ENCODE results near the gene PRKCZ.

The PRKCZ gene

DNA sequence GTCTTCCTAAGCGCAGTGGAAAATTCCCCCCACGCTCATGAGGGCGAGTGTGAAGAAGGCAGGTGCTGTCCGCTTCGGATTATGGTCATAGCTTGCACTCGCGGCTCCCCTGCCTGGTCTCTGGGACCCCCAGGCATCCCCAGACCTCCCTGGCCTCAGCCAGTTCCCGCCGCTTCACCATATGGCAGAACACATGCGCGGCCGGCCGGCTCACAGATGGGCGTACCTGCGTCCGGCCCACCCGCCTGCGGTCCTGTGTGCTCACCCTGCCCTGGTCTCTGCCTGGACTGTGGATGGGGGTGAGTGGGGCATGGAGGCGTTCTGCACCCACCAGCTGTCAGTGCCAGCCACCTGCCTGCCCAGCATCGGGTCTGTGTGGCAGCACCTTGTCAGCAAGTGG is 34.1 kb downstream of the PRKCZ start:
- Histone ChIP-seq H3K9ac (ENCODE audit: low read length) (no peak overlapping the region), H3K4me3 (ENCODE audit: low read length) (no peak overlapping the region), H4K8ac (ENCODE audit: low read depth, low read length) (no peak overlapping the region), H2BK120ac (ENCODE audit: low read depth, low read length) (no peak overlapping the region), H3K4me1 (ENCODE audit: control insufficient read depth, low read depth, low read length) (no peaks in the 10 kb centered on the region), H3K27ac (ENCODE audit: low read depth, low read length) (no peak overlapping the region), H2BK5ac (ENCODE audit: low read length) (no peak overlapping the region), H4K5ac (ENCODE audit: low read length) (no peak overlapping the region), H3K27me3 (ENCODE audit: insufficient read depth, low read length, poor library complexity) (no peaks in the 10 kb centered on the region), H3K4me2 (ENCODE audit: low read length) (no peak overlapping the region), H3K23ac (ENCODE audit: low read length) (no peak overlapping the region), H2AK5ac (ENCODE audit: low read length) (no peak overlapping the region), H3K56ac (ENCODE audit: low read length) (no peak overlapping the region), H3K79me1 (ENCODE audit: low read length) (peaks cover 3% of the 10 kb centered on the region), H3K18ac (ENCODE audit: low read length) (no peak overlapping the region), H3K36me3 (ENCODE audit: control insufficient read depth, insufficient read depth, low read length) (no peaks in the 10 kb centered on the region), H2BK15ac (replicated peaks; ENCODE audit: low read depth) (no peak overlapping the region), H3K79me2 (ENCODE audit: control insufficient read depth, insufficient read depth, low read length) (no peaks in the 10 kb centered on the region), H3K4ac (ENCODE audit: low read depth, low read length) (no peak overlapping the region)
- WGBS (ENCODE audit: extremely low coverage, insufficient coverage, low lambda C conversion rate) = no CpG with 5 or more reads among the region's 20 CpGs
- no peak for DNase-seq

DNA sequence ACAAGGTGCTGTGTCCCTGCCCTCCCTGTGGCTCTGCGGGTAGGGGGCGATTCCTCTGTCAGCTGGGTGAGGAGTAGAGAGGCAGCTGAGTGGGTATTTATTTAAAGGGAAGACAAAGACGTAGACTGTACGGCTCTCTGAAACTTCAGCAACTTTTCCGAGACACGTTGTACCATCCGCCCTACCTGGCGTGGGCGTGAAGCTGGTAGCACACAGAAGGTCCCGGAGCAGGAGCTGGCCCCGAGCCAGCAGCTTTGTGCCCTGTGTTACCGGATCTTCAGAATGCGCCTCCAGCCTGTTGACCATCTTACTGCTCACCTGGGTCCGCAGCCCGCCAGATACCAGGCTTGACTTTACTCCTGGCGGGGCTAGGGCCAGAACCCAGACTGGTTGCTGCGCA is 34.9 kb downstream of the PRKCZ start:
- no peaks in the 10 kb centered on the region for H3K79me2 ChIP-seq (ENCODE audit: control insufficient read depth, insufficient read depth, low read length)
- H3K4me1 ChIP-seq (ENCODE audit: control insufficient read depth, low read depth, low read length) = no peaks in the 10 kb centered on the region
- H3K36me3 ChIP-seq (ENCODE audit: control insufficient read depth, insufficient read depth, low read length) = no peaks in the 10 kb centered on the region
- no peak overlapping the region for H3K56ac ChIP-seq (ENCODE audit: low read length)
- H3K4me3 ChIP-seq (ENCODE audit: low read length) = no peak overlapping the region
- H2BK5ac ChIP-seq (ENCODE audit: low read length) = no peak overlapping the region
- no peak overlapping the region for H3K27ac ChIP-seq (ENCODE audit: low read depth, low read length)
- no peak for DNase-seq
- H4K8ac ChIP-seq (ENCODE audit: low read depth, low read length) = no peak overlapping the region
- H2BK120ac ChIP-seq (ENCODE audit: low read depth, low read length) = no peak overlapping the region
- H3K4ac ChIP-seq (ENCODE audit: low read depth, low read length) = no peak overlapping the region
- no peak overlapping the region for H3K4me2 ChIP-seq (ENCODE audit: low read length)
- H3K9ac ChIP-seq (ENCODE audit: low read length) = no peak overlapping the region
- no CpG with 5 or more reads among the region's 17 CpGs for WGBS (ENCODE audit: extremely low coverage, insufficient coverage, low lambda C conversion rate)
- H3K18ac ChIP-seq (ENCODE audit: low read length) = no peak overlapping the region
- no peak overlapping the region for H4K5ac ChIP-seq (ENCODE audit: low read length)
- H2AK5ac ChIP-seq (ENCODE audit: low read length) = no peak overlapping the region
- no peak overlapping the region for H3K23ac ChIP-seq (ENCODE audit: low read length)
- H3K79me1 ChIP-seq (ENCODE audit: low read length) = peaks cover 3% of the 10 kb centered on the region
- no peaks in the 10 kb centered on the region for H3K27me3 ChIP-seq (ENCODE audit: insufficient read depth, low read length, poor library complexity)
- H2BK15ac ChIP-seq (replicated peaks; ENCODE audit: low read depth) = no peak overlapping the region

DNA sequence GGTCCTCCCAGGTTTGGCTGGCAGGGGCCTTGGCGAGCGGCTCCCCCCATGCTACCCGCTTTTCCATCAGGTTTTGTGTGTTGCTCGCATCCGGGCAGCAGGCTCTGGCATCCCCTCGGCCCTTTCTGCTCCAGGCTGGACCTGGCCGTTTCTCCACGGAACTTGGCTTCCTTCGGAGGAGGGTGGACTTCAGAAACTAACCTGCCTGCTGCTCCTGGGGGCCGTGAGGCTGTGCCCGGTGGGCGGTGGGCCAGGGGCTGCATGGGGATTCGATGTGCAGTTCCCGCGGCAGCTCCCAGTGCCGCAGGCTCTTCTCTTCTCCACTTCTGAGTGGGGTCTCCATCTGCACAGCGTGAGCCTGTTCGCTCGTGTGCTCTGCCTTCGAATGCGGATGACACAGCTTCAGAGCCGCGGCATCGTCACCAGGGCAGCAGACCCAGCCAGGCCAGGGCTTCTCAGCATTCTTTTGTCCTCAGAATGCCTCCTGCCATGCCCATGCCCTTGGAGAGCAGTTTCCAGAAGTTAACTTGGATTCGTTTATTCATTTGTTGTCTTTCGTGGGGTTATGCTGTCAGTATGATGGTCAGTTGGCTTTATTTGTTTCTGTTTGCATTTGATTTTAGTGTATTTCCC is 36.4 kb downstream of the PRKCZ start:
- no peak for DNase-seq
- no peak overlapping the region for H3K18ac ChIP-seq (ENCODE audit: low read length)
- H4K5ac ChIP-seq (ENCODE audit: low read length) = no peak overlapping the region
- no CpG with 5 or more reads among the region's 26 CpGs for WGBS (ENCODE audit: extremely low coverage, insufficient coverage, low lambda C conversion rate)
- no peak overlapping the region for H2BK120ac ChIP-seq (ENCODE audit: low read depth, low read length)
- no peak overlapping the region for H3K23ac ChIP-seq (ENCODE audit: low read length)
- H3K79me2 ChIP-seq (ENCODE audit: control insufficient read depth, insufficient read depth, low read length) = no peaks in the 10 kb centered on the region
- H3K9ac ChIP-seq (ENCODE audit: low read length) = no peak overlapping the region
- no peak overlapping the region for H3K4ac ChIP-seq (ENCODE audit: low read depth, low read length)
- no peaks in the 10 kb centered on the region for H3K27me3 ChIP-seq (ENCODE audit: insufficient read depth, low read length, poor library complexity)
- no peaks in the 10 kb centered on the region for H3K36me3 ChIP-seq (ENCODE audit: control insufficient read depth, insufficient read depth, low read length)
- no peak overlapping the region for H3K4me3 ChIP-seq (ENCODE audit: low read length)
- no peak overlapping the region for H3K56ac ChIP-seq (ENCODE audit: low read length)
- no peak overlapping the region for H2AK5ac ChIP-seq (ENCODE audit: low read length)
- peaks cover 2% of the 10 kb centered on the region for H3K79me1 ChIP-seq (ENCODE audit: low read length)
- H3K4me2 ChIP-seq (ENCODE audit: low read length) = no peak overlapping the region
- H3K4me1 ChIP-seq (ENCODE audit: control insufficient read depth, low read depth, low read length) = no peaks in the 10 kb centered on the region
- H3K27ac ChIP-seq (ENCODE audit: low read depth, low read length) = no peak overlapping the region
- H4K8ac ChIP-seq (ENCODE audit: low read depth, low read length) = no peak overlapping the region
- no peak overlapping the region for H2BK5ac ChIP-seq (ENCODE audit: low read length)
- no peak overlapping the region for H2BK15ac ChIP-seq (replicated peaks; ENCODE audit: low read depth)

DNA sequence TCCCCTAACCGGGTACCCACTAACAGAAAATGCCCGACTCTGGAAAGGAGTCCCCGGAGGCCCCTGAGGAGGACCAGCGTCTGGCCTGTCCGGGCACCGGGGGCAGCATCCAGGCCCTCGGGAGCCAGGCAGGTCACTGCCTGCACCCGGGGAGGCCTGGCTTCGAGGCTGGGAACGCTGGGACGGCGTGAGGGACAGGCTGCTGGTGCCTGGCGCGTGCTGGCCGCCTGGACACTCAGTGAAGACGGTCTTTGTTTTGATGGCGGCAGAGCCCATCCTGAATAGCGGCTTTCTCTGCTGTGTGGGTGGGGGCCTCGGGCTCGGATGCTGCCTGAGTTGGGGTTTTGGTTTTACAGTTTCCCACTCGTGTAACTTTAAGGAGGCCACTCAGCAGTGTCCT is 37.6 kb downstream of the PRKCZ start:
- Histone ChIP-seq H3K27ac (ENCODE audit: low read depth, low read length) (no peak overlapping the region), H2BK5ac (ENCODE audit: low read length) (no peak overlapping the region), H2BK120ac (ENCODE audit: low read depth, low read length) (no peak overlapping the region), H3K56ac (ENCODE audit: low read length) (no peak overlapping the region), H3K18ac (ENCODE audit: low read length) (no peak overlapping the region), H3K4me3 (ENCODE audit: low read length) (no peak overlapping the region), H4K5ac (ENCODE audit: low read length) (no peak overlapping the region), H3K4me1 (ENCODE audit: control insufficient read depth, low read depth, low read length) (no peaks in the 10 kb centered on the region), H3K4me2 (ENCODE audit: low read length) (no peak overlapping the region), H2AK5ac (ENCODE audit: low read length) (no peak overlapping the region), H3K36me3 (ENCODE audit: control insufficient read depth, insufficient read depth, low read length) (no peaks in the 10 kb centered on the region), H3K79me1 (ENCODE audit: low read length) (no peaks in the 10 kb centered on the region), H3K27me3 (ENCODE audit: insufficient read depth, low read length, poor library complexity) (no peaks in the 10 kb centered on the region), H3K79me2 (ENCODE audit: control insufficient read depth, insufficient read depth, low read length) (no peaks in the 10 kb centered on the region), H3K9ac (ENCODE audit: low read length) (no peak overlapping the region), H3K23ac (ENCODE audit: low read length) (no peak overlapping the region), H3K4ac (ENCODE audit: low read depth, low read length) (no peak overlapping the region), H2BK15ac (replicated peaks; ENCODE audit: low read depth) (no peak overlapping the region), H4K8ac (ENCODE audit: low read depth, low read length) (no peak overlapping the region)
- DNase-seq = no peak
- no CpG with 5 or more reads among the region's 21 CpGs for WGBS (ENCODE audit: extremely low coverage, insufficient coverage, low lambda C conversion rate)

DNA sequence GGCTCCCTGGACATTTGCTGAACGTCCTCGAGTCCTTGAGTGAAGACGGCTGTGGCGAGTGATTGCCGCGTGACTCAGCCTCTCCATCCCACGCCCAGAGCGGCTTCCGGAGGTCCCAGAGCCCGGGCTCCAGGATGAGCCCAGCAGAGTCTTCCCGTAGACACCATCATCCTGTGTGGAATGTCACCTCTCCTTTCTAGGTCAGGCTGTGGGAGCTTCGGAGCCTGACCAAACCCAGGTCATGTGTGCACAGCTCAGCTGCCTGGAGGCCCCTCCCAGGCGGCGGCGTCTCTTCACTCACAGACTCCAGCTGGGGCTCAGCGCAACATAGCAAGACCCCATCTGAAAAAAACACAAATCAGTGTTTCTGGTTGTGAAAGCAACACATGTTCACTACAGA is 38.2 kb downstream of the PRKCZ start:
- Histone ChIP-seq H4K8ac (ENCODE audit: low read depth, low read length) (no peak overlapping the region), H3K56ac (ENCODE audit: low read length) (no peak overlapping the region), H3K27ac (ENCODE audit: low read depth, low read length) (no peak overlapping the region), H4K5ac (ENCODE audit: low read length) (no peak overlapping the region), H2AK5ac (ENCODE audit: low read length) (no peak overlapping the region), H2BK15ac (replicated peaks; ENCODE audit: low read depth) (no peak overlapping the region), H2BK120ac (ENCODE audit: low read depth, low read length) (no peak overlapping the region), H3K4me2 (ENCODE audit: low read length) (no peak overlapping the region), H3K79me1 (ENCODE audit: low read length) (no peaks in the 10 kb centered on the region), H2BK5ac (ENCODE audit: low read length) (no peak overlapping the region), H3K23ac (ENCODE audit: low read length) (no peak overlapping the region), H3K4me3 (ENCODE audit: low read length) (no peak overlapping the region), H3K4ac (ENCODE audit: low read depth, low read length) (no peak overlapping the region), H3K36me3 (ENCODE audit: control insufficient read depth, insufficient read depth, low read length) (no peaks in the 10 kb centered on the region), H3K18ac (ENCODE audit: low read length) (no peak overlapping the region), H3K79me2 (ENCODE audit: control insufficient read depth, insufficient read depth, low read length) (no peaks in the 10 kb centered on the region), H3K27me3 (ENCODE audit: insufficient read depth, low read length, poor library complexity) (no peaks in the 10 kb centered on the region), H3K4me1 (ENCODE audit: control insufficient read depth, low read depth, low read length) (no peaks in the 10 kb centered on the region), H3K9ac (ENCODE audit: low read length) (no peak overlapping the region)
- DNase-seq = no peak
- no CpG with 5 or more reads among the region's 16 CpGs for WGBS (ENCODE audit: extremely low coverage, insufficient coverage, low lambda C conversion rate)

DNA sequence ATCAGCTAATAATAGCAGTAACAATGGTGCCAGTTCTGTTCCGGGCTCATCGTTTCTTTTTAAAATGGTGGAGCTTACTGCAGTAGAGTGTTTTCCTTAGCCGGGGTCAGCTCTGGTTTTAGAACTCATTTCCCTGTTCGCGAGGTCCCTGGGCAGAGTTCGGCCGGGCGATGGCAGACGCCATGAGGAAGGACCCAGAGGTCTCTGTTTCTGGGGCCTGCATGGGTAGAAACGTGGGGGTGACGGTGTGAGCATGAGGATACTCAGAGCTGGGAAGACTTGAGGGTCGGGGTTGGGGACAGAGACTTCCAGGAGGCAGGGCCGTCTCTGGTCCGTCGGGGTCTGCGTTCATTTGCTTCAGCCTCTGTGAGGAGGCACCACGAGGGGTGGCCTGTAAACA is 38.8 kb downstream of the PRKCZ start:
- no peak overlapping the region for H3K4me3 ChIP-seq (ENCODE audit: low read length)
- no peak overlapping the region for H2AK5ac ChIP-seq (ENCODE audit: low read length)
- no peak overlapping the region for H3K18ac ChIP-seq (ENCODE audit: low read length)
- no peaks in the 10 kb centered on the region for H3K79me2 ChIP-seq (ENCODE audit: control insufficient read depth, insufficient read depth, low read length)
- no peak overlapping the region for H3K27ac ChIP-seq (ENCODE audit: low read depth, low read length)
- H3K27me3 ChIP-seq (ENCODE audit: insufficient read depth, low read length, poor library complexity) = no peaks in the 10 kb centered on the region
- no peaks in the 10 kb centered on the region for H3K36me3 ChIP-seq (ENCODE audit: control insufficient read depth, insufficient read depth, low read length)
- no peak overlapping the region for H3K23ac ChIP-seq (ENCODE audit: low read length)
- H3K9ac ChIP-seq (ENCODE audit: low read length) = no peak overlapping the region
- H2BK15ac ChIP-seq (replicated peaks; ENCODE audit: low read depth) = no peak overlapping the region
- H3K4me2 ChIP-seq (ENCODE audit: low read length) = no peak overlapping the region
- no peaks in the 10 kb centered on the region for H3K79me1 ChIP-seq (ENCODE audit: low read length)
- WGBS (ENCODE audit: extremely low coverage, insufficient coverage, low lambda C conversion rate) = no CpG with 5 or more reads among the region's 17 CpGs
- no peak overlapping the region for H2BK120ac ChIP-seq (ENCODE audit: low read depth, low read length)
- no peak overlapping the region for H4K8ac ChIP-seq (ENCODE audit: low read depth, low read length)
- no peak for DNase-seq
- no peak overlapping the region for H3K56ac ChIP-seq (ENCODE audit: low read length)
- H2BK5ac ChIP-seq (ENCODE audit: low read length) = no peak overlapping the region
- no peak overlapping the region for H3K4ac ChIP-seq (ENCODE audit: low read depth, low read length)
- no peaks in the 10 kb centered on the region for H3K4me1 ChIP-seq (ENCODE audit: control insufficient read depth, low read depth, low read length)
- H4K5ac ChIP-seq (ENCODE audit: low read length) = no peak overlapping the region
